GM18951 (cell line): ENCODE results near the gene STIM1.

Experiments used
- POLR2A ChIP-seq: IDR thresholded peaks from 4 replicates; pipeline ENCODE4 v1.6.1; 2011; ENCODE audit warnings: mild to moderate bottlenecking; ENCODE audit not compliant: insufficient read length, insufficient read depth; ENCODE audit errors: extremely low read depth
- in situ Hi-C: fragments of 300-500 bp; cut with MboI; formaldehyde crosslinking; loops from one replicate; pipeline ENCODE4 v1.12.0; 2022; ENCODE audit warnings: low sequenced_read_pairs, mixed read lengths, inconsistent platforms; ENCODE audit not compliant: unreplicated experiment

Gene STIM1

GRCh38 chr11:3933165-3933628 is 77.7 kb downstream of the STIM1 start:
- in situ Hi-C loops: no loop called here

GRCh38 chr11:3934658-3935057 is 79.2 kb downstream of the STIM1 start:
- in situ Hi-C loops: no loop called here
- TF ChIP-seq POLR2A: no peak

More at GRCh38 chr11:3933165-3933628, 77.7 kb downstream of the STIM1 start:
- TF ChIP-seq POLR2A: no peak

GRCh38 chr11:3936517-3936916 is 81.1 kb downstream of the STIM1 start:
- in situ Hi-C loops: no loop called here
- no peak for TF ChIP-seq POLR2A

- TF ChIP-seq POLR2A: no peak
Observed at GRCh38 chr11:3939211-3939610, 83.7 kb downstream of the STIM1 start.

GRCh38 chr11:3939651-3940190 is 84.3 kb downstream of the STIM1 start:
- no peak for TF ChIP-seq POLR2A
- in situ Hi-C loops: no loop called here

More at GRCh38 chr11:3939211-3939610, 83.7 kb downstream of the STIM1 start:
- in situ Hi-C loops: no loop called here

GRCh38 chr11:3942160-3942955 is 86.9 kb downstream of the STIM1 start:
- in situ Hi-C loops: no loop called here
- no peak for TF ChIP-seq POLR2A

GRCh38 chr11:3942956-3943497 is 87.6 kb downstream of the STIM1 start:
- in situ Hi-C loops: no loop called here

GRCh38 chr11:3944198-3944597 is 88.7 kb downstream of the STIM1 start:
- no peak for TF ChIP-seq POLR2A

More at GRCh38 chr11:3942956-3943497, 87.6 kb downstream of the STIM1 start:
- TF ChIP-seq POLR2A: no peak

GRCh38 chr11:3946455-3947017 is 91.1 kb downstream of the STIM1 start:
- in situ Hi-C loops: no loop called here
- no peak for TF ChIP-seq POLR2A

More at GRCh38 chr11:3944198-3944597, 88.7 kb downstream of the STIM1 start:
- in situ Hi-C loops: no loop called here

- in situ Hi-C loops: no loop called here
- TF ChIP-seq POLR2A: no peak
Observed at GRCh38 chr11:3947061-3947460, 91.6 kb downstream of the STIM1 start.

- TF ChIP-seq POLR2A: no peak
- in situ Hi-C loops: no loop called here
Observed at GRCh38 chr11:3949125-3949524, 93.7 kb downstream of the STIM1 start.

GRCh38 chr11:3950996-3951660 is 95.7 kb downstream of the STIM1 start:
- in situ Hi-C loops: no loop called here
- no peak for TF ChIP-seq POLR2A

GRCh38 chr11:3952715-3953114 is 97.3 kb downstream of the STIM1 start:
- TF ChIP-seq POLR2A: no peak
- in situ Hi-C loops: no loop called here
